HG02970 (cell line): ENCODE results near the gene C19orf12.
"Not testable (repeated sequence)": the region's sequence is repeated elsewhere in the genome, so short reads cannot be mapped to it uniquely, and the experiment has no call there.

Source experiments
- ATAC-seq: cut with Tn5 transposase; IDR thresholded peaks from one replicate; pipeline ENCODE4 v1.9.1; 2021; ENCODE audit warnings: mild to moderate bottlenecking, moderate library complexity, moderate number of reproducible peaks; ENCODE audit not compliant: unreplicated experiment, low FRiP score

C19orf12 gene

GRCh38 chr19:29678484-29679106 is 36.5 kb downstream of the C19orf12 start:
- no peak for ATAC-seq

GRCh38 chr19:29677001-29677817 is 37.9 kb downstream of the C19orf12 start:
- ATAC-seq = no peak

DNA sequence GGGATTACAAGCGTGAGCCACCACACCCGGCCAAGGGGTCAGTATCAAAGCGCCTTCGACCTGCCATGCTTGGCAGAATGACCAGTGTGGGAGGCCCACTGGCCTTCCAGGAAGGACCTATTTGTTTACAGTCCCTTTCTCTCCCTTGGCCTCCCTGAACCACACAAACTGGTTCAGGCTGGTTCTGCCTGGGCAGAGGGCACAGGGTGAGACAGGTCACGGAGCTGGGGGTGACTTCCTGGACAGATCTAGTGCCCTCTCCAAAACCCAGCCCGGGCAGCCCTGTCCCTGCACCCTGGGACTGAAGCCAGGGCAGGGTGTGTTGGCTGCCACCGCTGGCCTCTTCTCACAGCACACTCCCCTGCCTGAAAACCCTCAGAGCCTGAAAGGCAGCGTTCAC is 38.5 kb downstream of the C19orf12 start:
- ATAC-seq = no peak

DNA sequence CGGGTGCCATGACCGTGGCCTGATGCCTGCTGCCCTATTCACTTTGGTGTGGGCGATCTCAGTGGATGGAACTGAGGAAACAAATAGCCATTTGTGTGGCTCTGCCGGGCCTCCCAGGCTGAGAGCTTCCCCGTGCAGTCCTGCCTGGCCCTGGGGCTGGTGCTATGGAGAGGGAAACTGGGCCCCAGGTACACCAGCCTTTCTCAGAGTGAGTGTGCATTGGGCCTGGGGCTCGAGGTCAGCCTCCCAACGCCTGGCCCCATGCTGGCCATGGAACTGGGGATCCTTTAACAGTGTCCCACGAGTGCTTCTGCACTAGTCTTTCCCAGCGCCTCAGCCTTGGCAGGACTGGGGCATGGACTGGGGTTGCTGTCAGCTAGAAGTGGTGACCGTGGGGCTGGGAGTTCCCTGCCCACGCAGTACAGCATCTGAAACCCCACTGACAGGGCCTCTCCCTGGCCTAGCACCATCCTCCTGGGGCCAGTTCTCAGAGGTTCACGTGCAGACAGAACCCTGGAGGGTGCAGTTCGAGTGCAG is 39.3 kb downstream of the C19orf12 start:
- ATAC-seq = no peak

DNA sequence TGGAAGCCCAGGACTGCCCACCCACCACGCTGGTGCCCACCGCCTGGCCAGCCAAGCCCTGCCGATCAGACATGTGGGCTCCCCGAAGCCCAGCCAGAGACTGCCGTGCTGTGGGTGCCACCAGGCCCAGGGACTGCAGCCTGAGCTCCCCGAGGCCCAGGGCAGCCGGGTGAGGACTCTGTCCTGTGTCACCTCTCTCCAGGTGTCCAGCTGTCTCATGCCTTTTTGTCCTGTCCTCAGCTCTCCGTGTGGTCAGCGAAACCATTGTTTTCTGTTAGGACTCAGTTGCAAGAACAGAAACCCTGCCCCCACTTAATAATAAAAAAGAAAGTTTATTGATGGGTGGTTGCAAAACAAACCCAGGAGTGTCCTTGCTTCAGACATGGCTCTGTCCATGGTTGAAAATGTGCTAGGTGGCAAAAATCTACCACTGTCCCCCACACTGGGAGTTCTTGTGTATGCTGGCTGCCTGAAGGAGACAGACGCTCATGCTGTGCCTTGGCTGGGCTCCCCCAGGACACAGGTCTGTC is 39.9 kb downstream of the C19orf12 start:
- ATAC-seq = no peak

GRCh38 chr19:29674374-29675119 is 40.5 kb downstream of the C19orf12 start:
- ATAC-seq = no peak

GRCh38 chr19:29673451-29674371 is 41.4 kb downstream of the C19orf12 start:
- no peak for ATAC-seq

GRCh38 chr19:29672933-29673336 is 42.1 kb downstream of the C19orf12 start:
- no peak for ATAC-seq

GRCh38 chr19:29672319-29672932 is 42.6 kb downstream of the C19orf12 start:
- no peak for ATAC-seq

- ATAC-seq = peak; percentile 55
These were observed 43.5 kb downstream of the C19orf12 start for GRCh38 chr19:29671393-29672160.

DNA sequence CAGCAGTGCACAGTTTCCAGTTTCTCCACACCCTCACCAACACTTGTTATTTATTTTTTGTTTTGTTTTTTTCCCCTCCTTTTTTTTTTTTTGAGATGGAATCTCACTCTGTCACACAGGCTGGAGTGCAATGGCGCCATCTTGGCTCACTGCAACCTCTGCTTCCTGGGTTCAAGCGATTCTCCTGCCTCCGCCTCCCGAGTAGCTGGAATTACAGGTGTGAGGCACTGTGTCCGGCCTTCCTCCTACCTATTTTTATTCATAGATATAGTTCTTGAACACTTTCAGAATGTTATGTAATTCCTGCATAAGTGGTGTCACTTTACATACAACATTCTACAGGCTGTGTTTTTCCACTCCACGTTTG is 44.1 kb downstream of the C19orf12 start:
- ATAC-seq = not testable (repeated sequence)

DNA sequence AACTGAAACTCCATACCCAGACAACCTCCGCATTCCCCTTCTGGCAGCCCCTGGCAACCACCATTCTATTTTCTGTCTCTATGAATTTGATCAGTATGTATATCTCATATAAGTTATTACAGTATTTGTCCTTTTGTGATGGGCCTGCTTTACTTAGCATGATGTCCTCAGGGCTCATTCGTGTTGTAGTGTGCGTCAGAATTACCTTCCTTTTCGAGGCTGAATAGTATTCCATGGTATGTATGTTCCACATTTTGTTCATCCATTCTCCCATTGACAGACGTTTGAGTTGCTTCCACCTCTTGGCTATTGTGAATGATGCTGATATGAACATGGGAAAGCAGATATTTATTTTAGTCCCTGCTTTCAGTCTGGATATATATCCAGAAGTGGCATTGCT is 44.8 kb downstream of the C19orf12 start:
- ATAC-seq = no peak

GRCh38 chr19:29668746-29669609 is 46.1 kb downstream of the C19orf12 start:
- ATAC-seq = no peak

DNA sequence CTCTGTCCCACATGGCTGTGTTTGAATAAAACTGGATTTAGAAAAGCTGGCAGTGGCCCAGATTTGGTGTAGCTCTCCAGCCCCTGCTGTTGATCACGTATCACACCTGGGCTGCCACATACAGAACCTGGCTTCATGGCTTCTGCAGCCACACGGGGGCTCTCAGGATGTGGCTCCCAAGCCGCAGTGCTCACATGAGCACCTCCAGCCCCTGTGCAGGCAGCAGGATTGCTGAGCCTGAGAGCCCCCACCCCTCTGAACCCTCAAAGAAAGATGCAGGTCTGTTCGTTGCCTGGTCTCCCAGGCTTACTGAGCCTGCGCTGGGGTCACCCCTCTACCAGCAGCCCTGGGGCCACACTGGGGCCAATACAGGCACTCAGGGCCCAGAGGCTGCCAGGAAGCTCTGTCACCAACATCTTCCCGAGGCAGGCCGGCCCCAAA is 47.1 kb downstream of the C19orf12 start:
- ATAC-seq = no peak

GRCh38 chr19:29667387-29667783 is 47.7 kb downstream of the C19orf12 start:
- ATAC-seq = no peak

DNA sequence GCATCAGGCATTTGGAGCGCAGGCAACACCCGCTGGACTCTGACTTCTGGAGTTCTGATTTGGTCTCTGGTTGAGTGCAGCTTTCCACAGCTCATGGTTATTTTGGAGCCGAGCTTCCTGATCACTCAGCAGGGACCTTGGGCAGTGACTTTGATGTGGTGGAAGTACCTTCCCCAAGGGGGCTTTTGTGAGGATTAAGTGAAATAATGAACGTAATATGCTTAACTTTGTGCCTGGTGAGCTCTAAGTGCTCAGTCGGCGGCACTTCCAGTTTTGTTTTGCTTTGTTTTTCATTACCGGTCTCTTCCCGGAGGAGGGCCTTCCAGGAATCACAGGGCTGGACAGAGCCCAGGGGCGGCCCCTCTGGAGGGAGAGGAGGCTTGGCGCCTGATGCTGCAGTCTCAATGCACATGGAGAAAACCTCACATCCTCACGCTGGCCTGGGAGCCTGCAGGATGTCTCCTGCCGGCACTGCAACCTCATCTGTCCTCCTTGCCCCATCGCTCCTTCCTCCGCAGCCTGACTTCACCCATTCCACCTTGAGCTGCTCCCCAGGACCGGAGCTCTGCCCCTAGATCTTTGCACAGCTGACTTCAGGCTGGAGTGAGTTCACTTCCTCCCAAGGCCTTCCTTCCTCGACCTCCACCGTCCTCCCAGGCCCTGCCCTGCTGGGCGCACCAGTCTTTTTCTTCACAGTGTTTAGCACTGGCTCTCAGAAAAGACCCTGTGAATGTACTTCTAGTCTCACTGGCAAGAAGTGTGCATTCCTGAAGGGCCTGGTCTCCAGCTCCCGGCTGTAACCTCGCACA is 48.3 kb downstream of the C19orf12 start:
- ATAC-seq = no peak
